SIG-M5 (cell line): ENCODE data around the gene SLAIN2.

Source experiments
- DNase-seq: peaks from one replicate; lab custom pipeline; 2025; lab: John Stamatoyannopoulos, UW

SLAIN2 gene

GRCh38 chr4:48369771-48370170 lies 28.4 kb downstream of the SLAIN2 start:
- no peak for DNase-seq

GRCh38 chr4:48370260-48371134 lies 29.2 kb downstream of the SLAIN2 start:
- no peak for DNase-seq

GRCh38 chr4:48372272-48372671 lies 30.9 kb downstream of the SLAIN2 start:
- no peak for DNase-seq

- DNase-seq: no peak
Measured at GRCh38 chr4:48375651-48376304, 34.4 kb downstream of the SLAIN2 start.

GRCh38 chr4:48379587-48380180 lies 38.4 kb downstream of the SLAIN2 start:
- DNase-seq: no peak

- DNase-seq: no peak
Measured at GRCh38 chr4:48380583-48381167, 39.3 kb downstream of the SLAIN2 start.

- DNase-seq: no peak
Measured at GRCh38 chr4:48388525-48389154, 47.3 kb downstream of the SLAIN2 start.

GRCh38 chr4:48396043-48396442 lies 54.7 kb downstream of the SLAIN2 start:
- no peak for DNase-seq

- no peak for DNase-seq
Measured at GRCh38 chr4:48400416-48400815, 59.1 kb downstream of the SLAIN2 start.

GRCh38 chr4:48403358-48403757 lies 62.0 kb downstream of the SLAIN2 start:
- DNase-seq: no peak

GRCh38 chr4:48403779-48404178 lies 62.5 kb downstream of the SLAIN2 start:
- no peak for DNase-seq

- no peak for DNase-seq
Measured at GRCh38 chr4:48405924-48406323, 64.6 kb downstream of the SLAIN2 start.

GRCh38 chr4:48409203-48409602 lies 67.9 kb downstream of the SLAIN2 start:
- no peak for DNase-seq

- DNase-seq: no peak
Measured at GRCh38 chr4:48410812-48411211, 69.5 kb downstream of the SLAIN2 start.

GRCh38 chr4:48420144-48420543 lies 78.8 kb downstream of the SLAIN2 start:
- DNase-seq: no peak

GRCh38 chr4:48421101-48421500 lies 79.8 kb downstream of the SLAIN2 start:
- DNase-seq: no peak

- no peak for DNase-seq
Measured at GRCh38 chr4:48428926-48429325, 87.6 kb downstream of the SLAIN2 start.

- DNase-seq: no peak
Measured at GRCh38 chr4:48429709-48430474, 88.6 kb downstream of the SLAIN2 start.

- DNase-seq: no peak
Measured at GRCh38 chr4:48431401-48431800, 90.1 kb downstream of the SLAIN2 start.

- no peak for DNase-seq
Measured at GRCh38 chr4:48432017-48432416, 90.7 kb downstream of the SLAIN2 start.

- DNase-seq: no peak
Measured at GRCh38 chr4:48436318-48436717, 95.0 kb downstream of the SLAIN2 start.
